OCI-LY7 (cell line): ENCODE data around the gene EXOC4. TPM values are rescaled to one million over a fixed set of nuclear protein-coding genes. Genes with fewer than 3 reads are reported as not detected.

Source experiments
- BruUV-seq: library from RNA; stranded (reverse); fragments of 400-500 nt; replicated peaks from 2 replicates; lab custom pipeline; 2021; lab: Mats Ljungman, UMichigan
- CTCF ChIA-PET: fragments of 300-600 bp; sonication (Branson Sonifier 250); formaldehyde crosslinking; loops from one replicate; lab custom pipeline; 2022; ENCODE audit warnings: antibody characterized with exemption; ENCODE audit not compliant: unreplicated experiment; lab: Charles Lee
- POLR2A ChIA-PET: fragments of 300-600 bp; sonication (Branson Sonifier 250); formaldehyde crosslinking; loops from one replicate; lab custom pipeline; 2022; ENCODE audit warnings: antibody characterized with exemption; lab: Charles Lee
- DNase-seq: peaks from one replicate; pipeline ENCODE4 v3.0.0-alpha.2; 2015; ENCODE audit warnings: low spot score
- H2AFZ ChIP-seq: fragments of 200-600 bp; sonication (generic), shearing (Covaris generic); 2 replicates; pipeline ENCODE4 v1.6.1; 2014; ENCODE audit warnings: mild to moderate bottlenecking, antibody characterized with exemption, low read length, moderate library complexity
- H3K27ac ChIP-seq: fragments of 200-600 bp; sonication (generic); 2 replicates; pipeline ENCODE4 v1.5.1; 2014; ENCODE audit warnings: mixed run types, low read depth, mild to moderate bottlenecking, moderate library complexity, low read length, inconsistent platforms; ENCODE audit not compliant: poor library complexity, severe bottlenecking
- H3K36me3 ChIP-seq: fragments of 200-600 bp; sonication (generic); 2 replicates; pipeline ENCODE4 v1.6.1; 2014; ENCODE audit warnings: mild to moderate bottlenecking, antibody characterized with exemption, low read length, moderate library complexity, mixed read lengths; ENCODE audit not compliant: insufficient read depth
- H3K4me1 ChIP-seq: fragments of 200-600 bp; sonication (generic); 2 replicates; pipeline ENCODE4 v1.5.1; 2014; ENCODE audit warnings: mild to moderate bottlenecking, low read length; ENCODE audit not compliant: insufficient read depth, poor library complexity, severe bottlenecking
- H3K4me2 ChIP-seq: fragments of 200-600 bp; sonication (generic); 2 replicates; pipeline ENCODE4 v1.6.1; 2014; ENCODE audit warnings: mild to moderate bottlenecking, low read length
- H3K4me3 ChIP-seq: fragments of 200-600 bp; sonication (generic); 2 replicates; pipeline ENCODE4 v1.5.1; 2014; ENCODE audit warnings: mild to moderate bottlenecking, low read depth, low read length; ENCODE audit not compliant: poor library complexity, severe bottlenecking
- H3K79me2 ChIP-seq: fragments of 200-600 bp; sonication (generic); 2 replicates; pipeline ENCODE4 v1.6.1; 2016; ENCODE audit warnings: low read depth, mild to moderate bottlenecking, low read length, moderate library complexity, mixed read lengths; ENCODE audit not compliant: insufficient read depth
- H3K9me2 ChIP-seq: fragments of 200-600 bp; sonication (generic); 2 replicates; pipeline ENCODE4 v1.6.1; 2016; ENCODE audit warnings: mild to moderate bottlenecking, low read length, mixed read lengths; ENCODE audit not compliant: insufficient read depth
- H3K9me3 ChIP-seq: fragments of 200-600 bp; sonication (generic); 2 replicates; pipeline ENCODE4 v1.6.1; 2014; ENCODE audit warnings: mild to moderate bottlenecking, mixed run types, low read length, mixed read lengths
- H4K20me1 ChIP-seq: fragments of 200-600 bp; sonication (generic); 2 replicates; pipeline ENCODE4 v1.6.1; 2014; ENCODE audit warnings: mild to moderate bottlenecking, antibody characterized with exemption, low read length, moderate library complexity, mixed read lengths; ENCODE audit not compliant: insufficient read depth
- CTCF ChIP-seq: fragments of 200-600 bp; sonication (generic); conservative IDR thresholded peaks from 2 replicates; pipeline ENCODE4 v1.5.1; 2014; ENCODE audit warnings: mild to moderate bottlenecking, antibody characterized with exemption, low read length, moderate library complexity, mixed read lengths
- EZH2phosphoT487 ChIP-seq: fragments of 200-600 bp; sonication (generic); IDR thresholded peaks from 2 replicates; pipeline ENCODE4 v1.6.1; 2018; ENCODE audit warnings: low read depth, borderline replicate concordance, mild to moderate bottlenecking, mixed run types, antibody characterized with exemption, low read length, moderate library complexity, mixed read lengths
- intact Hi-C: fragments of 100-400 bp; cut with micrococcal nuclease; formaldehyde crosslinking; loops from one replicate; pipeline ENCODE4 v1.10.0; 2022; ENCODE audit not compliant: unreplicated experiment
- total RNA-seq, 2 experiments: library from RNA; depleted of rRNA in 1 of 2; stranded (reverse); fragments of >200 nt in 1 of 2; shearing (Covaris generic) in 1 of 2; gene quantifications; 2 replicates each; pipeline ENCODE4 v1.2.3, GENCODE V29; 2014 to 2022

EXOC4 gene
- total RNA-seq, 2 experiments from 2014 or later, result 75.1 to 93.2 TPM

- Histone ChIP-seq H3K4me1 (no peaks in the 10 kb centered on the region), H3K4me3 (no peak overlapping the region), H3K27ac (no peak overlapping the region), H3K4me2 (no peak overlapping the region), H2AFZ (no peak overlapping the region), H3K9me3 (no peaks in the 10 kb centered on the region), H3K36me3 (no peaks in the 10 kb centered on the region), H3K9me2 (no peaks in the 10 kb centered on the region), H3K79me2 (no peaks in the 10 kb centered on the region), H4K20me1 (no peaks in the 10 kb centered on the region; the same call in 1 of the 2 replicates)
- no peak for DNase-seq
- POLR2A ChIA-PET, result no interaction called here
- intact Hi-C loops, result no loop called here
- BruUV-seq, result no TSS peak
- CTCF ChIA-PET, result no interaction called here
- TF ChIP-seq EZH2phosphoT487, result no peak
- TF ChIP-seq CTCF, result no peak
These were observed 497.4 kb downstream of the EXOC4 start for GRCh38 chr7:133750287-133750686.

- no peaks in the 10 kb centered on the region for H3K79me2 ChIP-seq
- TF ChIP-seq EZH2phosphoT487 (no peak), CTCF (no peak)
- intact Hi-C loops, result no loop called here
- H3K4me2 ChIP-seq, result no peak overlapping the region
- POLR2A ChIA-PET, result no interaction called here
- no peaks in the 10 kb centered on the region for H3K9me2 ChIP-seq
- H3K36me3 ChIP-seq, result no peaks in the 10 kb centered on the region
- no peak overlapping the region for H2AFZ ChIP-seq
- no peak overlapping the region for H3K4me3 ChIP-seq
- DNase-seq, result no peak
- no peak overlapping the region for H3K27ac ChIP-seq
- H4K20me1 ChIP-seq, result no peaks in the 10 kb centered on the region; the same call in 1 of the 2 replicates
- no TSS peak for BruUV-seq
- H3K4me1 ChIP-seq, result no peaks in the 10 kb centered on the region
- CTCF ChIA-PET, result no interaction called here
- H3K9me3 ChIP-seq, result no peaks in the 10 kb centered on the region
These were observed 498.2 kb downstream of the EXOC4 start for GRCh38 chr7:133751079-133751478.

- BruUV-seq, result no TSS peak
- H4K20me1 ChIP-seq, result no peaks in the 10 kb centered on the region; the same call in 1 of the 2 replicates
- no peak overlapping the region for H3K4me2 ChIP-seq
- no peak overlapping the region for H3K4me3 ChIP-seq
- no peak overlapping the region for H3K27ac ChIP-seq
- TF ChIP-seq CTCF, result no peak
- TF ChIP-seq EZH2phosphoT487, result no peak
- no peaks in the 10 kb centered on the region for H3K79me2 ChIP-seq
- H3K9me2 ChIP-seq, result no peaks in the 10 kb centered on the region
- no peaks in the 10 kb centered on the region for H3K4me1 ChIP-seq
- H3K9me3 ChIP-seq, result no peaks in the 10 kb centered on the region
- POLR2A ChIA-PET, result interaction anchor here (0.7 kb wide), 1 partner anchor 9 kb away, joined by 3 read pairs; no protein-coding TSS in a partner anchor
- H2AFZ ChIP-seq, result no peak overlapping the region
- H3K36me3 ChIP-seq, result no peaks in the 10 kb centered on the region
- CTCF ChIA-PET, result no interaction called here
- DNase-seq, result no peak
- intact Hi-C loops, result no loop called here
These were observed 500.6 kb downstream of the EXOC4 start for GRCh38 chr7:133753513-133753912.
